Thyroid gland (tissue), 4 donors: ENCODE measurements around the gene STAT6.

Source experiments
- POLR2A ChIP-seq, 2 donors: fragments of 450-650 bp; IDR thresholded peaks; one replicate each; pipeline ENCODE4 v1.6.1; 2017; ENCODE audit warnings: antibody characterized with exemption in 2 of 2, mild to moderate bottlenecking in 2 of 2, moderate library complexity in 1 of 2
- TF ChIP-seq, protein P1 (sequence below), 6 experiments: fragments of 200-600 bp in 3 of 6; fragments of 450-650 bp in 3 of 6; sonication (generic) in 3 of 6; IDR thresholded peaks; one replicate each; pipeline ENCODE4 v1.5.1; 2016 to 2019; ENCODE audit warnings: antibody characterized with exemption in 6 of 6, mild to moderate bottlenecking in 2 of 6, inconsistent platforms in 1 of 6, moderate library complexity in 1 of 6

- peak in 1 of 2 donors; percentile 73 for TF ChIP-seq POLR2A (IDR thresholded peaks at IDR 0.05)
- TF ChIP-seq, protein P1, sequence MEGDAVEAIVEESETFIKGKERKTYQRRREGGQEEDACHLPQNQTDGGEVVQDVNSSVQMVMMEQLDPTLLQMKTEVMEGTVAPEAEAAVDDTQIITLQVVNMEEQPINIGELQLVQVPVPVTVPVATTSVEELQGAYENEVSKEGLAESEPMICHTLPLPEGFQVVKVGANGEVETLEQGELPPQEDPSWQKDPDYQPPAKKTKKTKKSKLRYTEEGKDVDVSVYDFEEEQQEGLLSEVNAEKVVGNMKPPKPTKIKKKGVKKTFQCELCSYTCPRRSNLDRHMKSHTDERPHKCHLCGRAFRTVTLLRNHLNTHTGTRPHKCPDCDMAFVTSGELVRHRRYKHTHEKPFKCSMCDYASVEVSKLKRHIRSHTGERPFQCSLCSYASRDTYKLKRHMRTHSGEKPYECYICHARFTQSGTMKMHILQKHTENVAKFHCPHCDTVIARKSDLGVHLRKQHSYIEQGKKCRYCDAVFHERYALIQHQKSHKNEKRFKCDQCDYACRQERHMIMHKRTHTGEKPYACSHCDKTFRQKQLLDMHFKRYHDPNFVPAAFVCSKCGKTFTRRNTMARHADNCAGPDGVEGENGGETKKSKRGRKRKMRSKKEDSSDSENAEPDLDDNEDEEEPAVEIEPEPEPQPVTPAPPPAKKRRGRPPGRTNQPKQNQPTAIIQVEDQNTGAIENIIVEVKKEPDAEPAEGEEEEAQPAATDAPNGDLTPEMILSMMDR (IDR thresholded peaks at IDR 0.05), result no peak
Measured at GRCh38 chr12:57087010-57087690, 24.0 kb downstream of the STAT6 start.
